Fibroblast of lung (primary cell): ENCODE measurements around the gene AGXT.

Source experiments
- CTCF ChIP-seq, 2 donors: IDR thresholded peaks in 1 of 2; conservative IDR thresholded peaks in 1 of 2; 1 replicate in 1 of 2; 2 replicates in 1 of 2; pipeline ENCODE4 v1.5.1; 2011 to 2012; ENCODE audit warnings: low read length in 2 of 2, control low read depth in 1 of 2, inconsistent platforms in 1 of 2, low read depth in 1 of 2, mild to moderate bottlenecking in 1 of 2
- EZH2 ChIP-seq: IDR thresholded peaks from 2 replicates; pipeline ENCODE4 v1.5.1; 2012; ENCODE audit warnings: low read length, control low read depth, mild to moderate bottlenecking; ENCODE audit errors: missing control alignments

GRCh38 chr2:240904216-240905175 is 35.9 kb downstream of the AGXT start:
- TF ChIP-seq CTCF (conservative IDR thresholded peaks at IDR 0.05 in 1 of 2, IDR thresholded peaks at IDR 0.05 in 1 of 2; ENCODE audit: low read depth in 1 of 2, low read length in 2 of 2): no peak
- no peak for TF ChIP-seq EZH2
